SK-N-SH (cell line): ENCODE data around the gene PLAU.

Experiments used
- CTCF ChIP-seq: fragments of 200-600 bp; sonication (generic); IDR thresholded peaks from 2 replicates; pipeline ENCODE4 v1.6.1; 2017; ENCODE audit warnings: antibody characterized with exemption, mild to moderate bottlenecking, moderate library complexity
- MEF2A ChIP-seq: IDR thresholded peaks from 2 replicates; pipeline ENCODE4 v1.4.0; 2012; ENCODE audit warnings: low read depth, borderline replicate concordance
- PBX3 ChIP-seq: IDR thresholded peaks from 2 replicates; pipeline ENCODE4; 2012
- RAD21 ChIP-seq: IDR thresholded peaks from 2 replicates; pipeline ENCODE4 v1.6.1; 2012; ENCODE audit warnings: mild to moderate bottlenecking, low read length

GRCh38 chr10:73915206-73915851 is 4.4 kb downstream of the PLAU start:
- TF ChIP-seq CTCF (no peak), MEF2A (no peak), PBX3 (no peak), RAD21 (no peak)
